Activated CD4-positive, alpha-beta memory T cell treated with anti-CD3 and anti-CD28 coated beads for 36 hours (primary cell): ENCODE measurements around the gene RPL37A. TPM values are rescaled to one million over a fixed set of nuclear protein-coding genes. Genes with fewer than 3 reads are reported as not detected.

ENCODE experiments used
- CTCF ChIA-PET: fragments of 350-600 bp; sonication (Branson Sonifier 250); formaldehyde crosslinking; loops from one replicate; lab custom pipeline; 2021; ENCODE audit warnings: antibody characterized with exemption, inconsistent platforms; lab: Charles Lee
- POLR2A ChIA-PET: fragments of 350-600 bp; sonication (Branson Sonifier 250); formaldehyde crosslinking; loops from one replicate; lab custom pipeline; 2021; ENCODE audit warnings: antibody characterized with exemption; lab: Charles Lee
- DNase-seq: peaks from one replicate; pipeline ENCODE4 v3.0.0-alpha.2; 2020
- H3K27ac Mint-ChIP-seq: one replicate; pipeline ENCODE4 v1.8.0; 2021; ENCODE audit warnings: mixed read lengths
- H3K27me3 Mint-ChIP-seq: one replicate; pipeline ENCODE4 v1.8.0; 2021; ENCODE audit warnings: mixed read lengths
- H3K36me3 Mint-ChIP-seq: one replicate; pipeline ENCODE4 v1.8.0; 2021; ENCODE audit warnings: mixed read lengths
- H3K4me1 Mint-ChIP-seq: one replicate; pipeline ENCODE4 v1.8.0; 2021; ENCODE audit warnings: low read depth, mixed read lengths
- H3K4me3 Mint-ChIP-seq: one replicate; pipeline ENCODE4 v1.8.0; 2021; ENCODE audit warnings: mild to moderate bottlenecking, mixed read lengths
- H3K9me3 Mint-ChIP-seq: one replicate; pipeline ENCODE4 v1.8.0; 2021; ENCODE audit warnings: mixed read lengths
- intact Hi-C: fragments of 100-400 bp; cut with micrococcal nuclease; formaldehyde crosslinking; loops from one replicate; pipeline ENCODE4 v1.15.1; 2023
- total RNA-seq, 2 experiments: library from RNA; stranded (reverse); gene quantifications; one replicate each; pipeline ENCODE4 v1.2.3, GENCODE V29; 2021

RPL37A gene
- total RNA-seq, 2 experiments from 2014 or later = 4,165 to 4,237 TPM

GRCh38 chr2:216475767-216476166 lies 22.9 kb upstream of the RPL37A start:
- DNase-seq = no peak
- Mint-ChIP-seq H3K27me3 (no peaks in the 10 kb centered on the region), H3K36me3 (peaks cover 20% of the 10 kb centered on the region), H3K4me3 (no peak overlapping the region), H3K27ac (no peak overlapping the region), H3K9me3 (no peaks in the 10 kb centered on the region), H3K4me1 (peaks cover 15% of the 10 kb centered on the region)
- ChIA-PET CTCF (no interaction called here), POLR2A (interaction anchor here (1.4 kb wide), 1 partner anchor 23 kb away, joined by 4 read pairs; the partner anchor contains the start of gene RPL37A)
- intact Hi-C loops = loop anchor here (5.0 kb wide), 1 partner anchor 63 kb away; the partner anchor contains the start of gene SMARCAL1

DNA sequence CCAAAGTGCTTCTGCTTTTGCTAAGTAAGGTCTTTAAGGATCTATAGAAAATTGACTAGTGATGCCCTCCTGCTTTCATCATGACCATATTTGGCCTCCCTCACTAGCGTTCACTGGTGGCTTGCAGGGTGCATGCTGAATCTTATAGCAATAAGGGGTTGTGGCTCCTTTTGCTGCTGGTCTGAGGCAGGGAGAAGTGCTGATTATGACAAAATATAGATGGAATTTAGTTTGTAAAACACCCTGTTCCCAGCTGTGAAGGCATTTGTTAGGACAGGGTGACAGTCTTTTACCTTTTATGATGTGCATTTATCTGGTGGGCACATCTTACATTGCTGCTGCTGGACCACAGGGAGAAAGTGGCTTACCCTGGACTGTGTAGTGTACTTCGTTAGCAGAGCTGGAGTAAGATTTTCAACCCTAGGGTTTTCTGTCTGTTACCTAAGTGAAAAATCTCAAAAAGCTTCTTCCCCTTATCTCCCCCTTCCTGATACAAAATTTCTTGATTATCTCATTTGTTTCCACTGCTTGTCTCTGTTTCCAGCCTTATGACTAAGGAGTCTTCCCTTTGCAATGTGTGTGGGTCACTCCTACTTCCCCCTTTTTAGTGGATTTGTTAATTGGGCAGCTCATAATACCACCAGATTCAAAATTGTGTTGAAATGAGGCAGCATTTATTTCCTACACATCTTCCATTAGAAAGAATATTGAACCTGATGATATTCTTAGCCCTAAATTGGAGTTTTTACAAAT lies 21.2 kb upstream of the RPL37A start:
- H3K27ac Mint-ChIP-seq = no peak overlapping the region
- intact Hi-C loops = loop anchor here (1.0 to 5.0 kb wide), 2 partner anchors 21 to 65 kb away; partner anchors contain the start of genes RPL37A and SMARCAL1
- DNase-seq = no peak
- ChIA-PET CTCF (interaction anchor here (1.3 kb wide), 1 partner anchor 1235 kb away, joined by 4 read pairs; no protein-coding TSS in a partner anchor), POLR2A (interaction anchor here (1.6 kb wide), 1 partner anchor 21 kb away, joined by 7 read pairs; the partner anchor contains the start of gene RPL37A)
- H3K4me3 Mint-ChIP-seq = no peak overlapping the region
- no peaks in the 10 kb centered on the region for H3K9me3 Mint-ChIP-seq
- H3K4me1 Mint-ChIP-seq = peaks cover 15% of the 10 kb centered on the region
- H3K36me3 Mint-ChIP-seq = peaks cover 22% of the 10 kb centered on the region
- no peaks in the 10 kb centered on the region for H3K27me3 Mint-ChIP-seq

DNA sequence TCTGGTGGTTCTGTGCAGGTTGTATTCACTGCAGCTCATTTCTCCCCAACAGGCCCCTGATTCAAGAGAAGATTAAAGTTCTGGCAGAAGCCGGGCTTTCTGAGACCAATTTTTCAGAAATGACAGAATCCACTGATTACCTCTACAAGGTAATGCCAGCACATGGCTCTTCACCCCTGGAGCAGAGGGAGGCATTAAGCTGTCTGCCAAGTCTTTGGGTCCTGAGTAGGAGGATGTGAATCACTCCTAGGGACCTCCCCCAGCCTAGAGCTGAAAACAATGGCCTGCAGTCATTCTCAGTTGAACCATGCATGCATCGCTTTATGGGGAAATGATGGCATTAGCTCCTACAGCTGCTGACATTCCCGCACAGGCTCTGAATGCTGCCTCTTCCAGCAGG lies 20.5 kb upstream of the RPL37A start:
- H3K27ac Mint-ChIP-seq = no peak overlapping the region
- peaks cover 25% of the 10 kb centered on the region for H3K36me3 Mint-ChIP-seq
- intact Hi-C loops = loop anchor here (1.0 to 5.0 kb wide), 2 partner anchors 20 to 66 kb away; partner anchors contain the start of genes RPL37A and SMARCAL1

DNA sequence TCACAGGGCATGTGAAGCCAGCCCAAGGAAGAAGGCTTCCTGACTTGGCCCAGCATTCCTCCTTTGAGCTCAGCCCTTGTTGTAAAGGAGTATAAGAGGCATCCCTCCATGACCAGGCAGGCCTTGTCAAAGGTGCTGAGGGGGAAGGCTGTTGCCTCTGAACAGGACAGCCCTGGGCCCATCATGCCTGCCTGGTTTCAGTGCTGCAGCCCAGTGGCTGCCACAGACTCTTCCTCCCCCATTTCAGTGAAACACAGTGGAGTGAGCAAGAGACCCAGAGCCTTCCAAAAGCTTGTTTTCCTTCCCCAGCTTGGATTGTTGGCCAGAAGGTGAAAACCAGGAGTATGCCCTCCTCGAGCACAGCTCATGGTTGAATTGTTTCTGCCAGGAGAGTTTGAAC lies 19.9 kb upstream of the RPL37A start:
- H3K27ac Mint-ChIP-seq = no peak overlapping the region

More for the DNA sequence above, 20.5 kb upstream of the RPL37A start:
- Mint-ChIP-seq H3K9me3 (no peaks in the 10 kb centered on the region), H3K4me1 (peaks cover 15% of the 10 kb centered on the region), H3K27me3 (no peaks in the 10 kb centered on the region), H3K4me3 (no peak overlapping the region)
- POLR2A ChIA-PET = interaction anchor here (1.6 kb wide), 1 partner anchor 20 kb away, joined by 7 read pairs; the partner anchor contains the start of gene RPL37A
- peak; percentile 52 for DNase-seq
- CTCF ChIA-PET = interaction anchor here (0.9 to 1.3 kb wide), 2 partner anchors 75 to 1235 kb away, joined by 4 to 5 read pairs; no protein-coding TSS in a partner anchor

GRCh38 chr2:216480221-216480620 lies 18.4 kb upstream of the RPL37A start:
- peaks cover 9% of the 10 kb centered on the region for H3K4me1 Mint-ChIP-seq
- intact Hi-C loops = no loop called here
- H3K9me3 Mint-ChIP-seq = no peaks in the 10 kb centered on the region
- H3K27me3 Mint-ChIP-seq = no peaks in the 10 kb centered on the region
- H3K4me3 Mint-ChIP-seq = no peak overlapping the region
- no peak for DNase-seq
- H3K27ac Mint-ChIP-seq = no peak overlapping the region
- CTCF ChIA-PET = no interaction called here
- POLR2A ChIA-PET = no interaction called here
- peaks cover 23% of the 10 kb centered on the region for H3K36me3 Mint-ChIP-seq

More for the DNA sequence above, 19.9 kb upstream of the RPL37A start:
- Mint-ChIP-seq H3K27me3 (no peaks in the 10 kb centered on the region), H3K4me1 (peaks cover 15% of the 10 kb centered on the region), H3K4me3 (no peak overlapping the region), H3K36me3 (peaks cover 25% of the 10 kb centered on the region), H3K9me3 (no peaks in the 10 kb centered on the region)
- no peak for DNase-seq
- intact Hi-C loops = loop anchor here (1.0 to 5.0 kb wide), 2 partner anchors 20 to 66 kb away; partner anchors contain the start of genes RPL37A and SMARCAL1
- POLR2A ChIA-PET = interaction anchor here (1.6 kb wide), 1 partner anchor 20 kb away, joined by 7 read pairs; the partner anchor contains the start of gene RPL37A
- CTCF ChIA-PET = interaction anchor here (0.9 kb wide), 1 partner anchor 76 kb away, joined by 5 read pairs; no protein-coding TSS in a partner anchor

DNA sequence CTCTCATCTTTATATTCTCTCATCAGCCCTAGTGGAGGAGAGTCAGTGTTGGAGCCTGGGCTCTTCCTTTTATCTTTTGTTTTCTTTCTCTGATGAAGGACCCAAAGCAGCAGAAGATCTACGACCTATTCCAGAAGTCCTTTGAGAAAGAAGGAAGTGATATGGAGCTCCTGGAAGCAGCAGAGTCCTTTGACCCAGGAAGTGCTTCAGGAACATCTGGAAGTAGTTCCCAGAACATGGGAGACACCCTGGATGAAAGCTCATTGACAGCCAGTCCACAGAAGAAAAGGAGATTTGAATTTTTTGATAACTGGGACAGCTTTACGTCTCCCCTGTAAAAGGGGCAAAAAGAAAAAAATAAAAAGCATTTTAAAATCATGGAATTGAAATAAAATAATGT lies 16.0 kb upstream of the RPL37A start:
- Mint-ChIP-seq H3K27me3 (no peaks in the 10 kb centered on the region), H3K4me1 (peaks cover 2% of the 10 kb centered on the region), H3K36me3 (peaks cover 17% of the 10 kb centered on the region), H3K9me3 (no peaks in the 10 kb centered on the region), H3K4me3 (no peak overlapping the region), H3K27ac (no peak overlapping the region)
- CTCF ChIA-PET = no interaction called here
- DNase-seq = no peak
- POLR2A ChIA-PET = no interaction called here
- intact Hi-C loops = no loop called here

DNA sequence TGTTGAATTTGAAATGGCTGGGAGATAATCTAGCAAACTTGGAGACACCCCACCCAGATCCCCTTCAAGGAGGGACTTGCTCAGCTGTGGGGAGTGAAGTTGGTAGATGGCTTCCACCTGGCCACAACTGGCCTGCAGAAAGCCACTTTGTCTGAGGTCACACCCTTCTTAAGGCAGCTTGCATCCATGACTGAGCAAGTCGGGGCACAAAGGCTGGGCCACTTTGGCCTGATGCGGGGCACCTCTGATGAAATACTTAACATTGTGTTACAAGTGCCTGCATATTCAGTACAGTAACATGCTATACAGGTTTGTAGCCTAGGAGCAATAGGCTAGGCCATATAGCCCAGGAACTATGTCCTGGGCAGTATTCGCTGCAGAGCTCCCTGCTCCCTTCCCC lies 13.4 kb upstream of the RPL37A start:
- peaks cover 11% of the 10 kb centered on the region for H3K36me3 Mint-ChIP-seq
- H3K4me1 Mint-ChIP-seq = no peaks in the 10 kb centered on the region
- no peak overlapping the region for H3K4me3 Mint-ChIP-seq
- no peak overlapping the region for H3K27ac Mint-ChIP-seq
- intact Hi-C loops = no loop called here
- CTCF ChIA-PET = no interaction called here
- H3K27me3 Mint-ChIP-seq = no peaks in the 10 kb centered on the region
- POLR2A ChIA-PET = no interaction called here
- no peaks in the 10 kb centered on the region for H3K9me3 Mint-ChIP-seq
- DNase-seq = no peak

DNA sequence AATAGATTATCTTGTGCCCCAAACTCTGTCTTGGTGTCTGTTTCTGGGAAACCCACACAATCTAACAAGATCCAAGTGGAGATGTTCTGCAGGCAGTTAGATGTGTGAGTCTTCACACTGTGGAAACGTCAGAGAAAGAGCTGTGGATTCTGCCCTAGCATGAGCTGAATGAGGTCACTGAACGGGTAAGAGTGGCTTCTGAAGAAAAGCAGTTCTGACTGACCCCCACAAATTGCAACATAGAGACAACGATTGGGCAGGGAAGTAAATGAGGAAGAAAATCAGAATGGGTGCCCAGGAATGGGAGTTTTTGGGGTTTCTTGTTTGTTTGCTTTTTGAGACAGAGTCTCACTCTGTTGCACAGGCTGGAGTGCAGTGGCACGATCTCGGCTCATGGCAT lies 12.9 kb upstream of the RPL37A start:
- Mint-ChIP-seq H3K4me1 (no peaks in the 10 kb centered on the region), H3K27me3 (no peaks in the 10 kb centered on the region), H3K9me3 (no peaks in the 10 kb centered on the region), H3K36me3 (peaks cover 9% of the 10 kb centered on the region), H3K27ac (no peak overlapping the region), H3K4me3 (no peak overlapping the region)
- CTCF ChIA-PET = no interaction called here
- POLR2A ChIA-PET = no interaction called here
- no peak for DNase-seq
- intact Hi-C loops = no loop called here

- DNase-seq = no peak
- CTCF ChIA-PET = no interaction called here
- Mint-ChIP-seq H3K27me3 (no peaks in the 10 kb centered on the region), H3K9me3 (no peaks in the 10 kb centered on the region), H3K36me3 (peaks cover 7% of the 10 kb centered on the region), H3K4me1 (no peaks in the 10 kb centered on the region), H3K27ac (no peak overlapping the region), H3K4me3 (no peak overlapping the region)
- intact Hi-C loops = no loop called here
- POLR2A ChIA-PET = no interaction called here
These were observed 12.4 kb upstream of the RPL37A start for GRCh38 chr2:216486271-216486670.

DNA sequence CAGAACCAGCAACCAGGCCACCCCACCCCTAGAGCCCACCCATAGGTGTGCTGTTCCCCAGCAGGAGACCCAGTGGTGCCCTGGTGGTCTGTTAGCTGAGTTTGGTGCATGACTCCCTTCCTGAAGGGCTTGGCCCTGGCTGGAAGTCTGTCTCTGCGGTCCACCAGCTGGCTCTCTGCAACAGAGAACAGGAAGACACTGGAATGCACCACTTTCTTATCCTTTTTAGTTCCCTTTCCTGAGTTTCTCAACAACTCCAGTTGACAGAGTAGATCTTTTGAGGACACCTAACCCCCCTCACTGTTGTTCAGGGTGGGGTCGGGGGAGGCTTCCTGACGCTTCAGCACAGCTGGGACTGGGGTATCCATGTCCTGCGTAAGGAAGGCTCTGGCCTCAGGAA lies 11.9 kb upstream of the RPL37A start:
- ChIA-PET POLR2A (no interaction called here), CTCF (no interaction called here)
- no peak overlapping the region for H3K27ac Mint-ChIP-seq
- H3K27me3 Mint-ChIP-seq = no peaks in the 10 kb centered on the region
- peaks cover 6% of the 10 kb centered on the region for H3K36me3 Mint-ChIP-seq
- intact Hi-C loops = no loop called here
- no peaks in the 10 kb centered on the region for H3K4me1 Mint-ChIP-seq
- H3K9me3 Mint-ChIP-seq = no peaks in the 10 kb centered on the region
- no peak overlapping the region for H3K4me3 Mint-ChIP-seq
- no peak for DNase-seq

DNA sequence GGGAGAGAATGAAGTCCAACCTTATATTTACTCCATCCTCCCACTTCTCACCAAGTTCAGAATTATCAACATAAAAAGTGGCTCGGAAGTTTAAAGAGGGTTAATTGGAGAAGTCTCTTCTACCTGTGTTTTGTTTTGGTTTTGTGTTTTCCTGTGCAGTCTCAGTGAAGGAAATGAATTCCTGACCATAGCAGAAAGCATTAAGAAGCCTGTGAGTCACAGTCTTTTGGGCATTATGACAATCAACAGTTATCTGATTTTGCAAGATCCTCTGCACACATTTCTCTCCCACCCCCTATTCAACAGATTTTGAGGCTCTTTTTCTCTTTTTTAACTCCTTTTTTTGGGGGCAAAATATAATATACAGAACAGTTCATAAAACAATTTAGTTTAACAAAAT lies 8.6 kb upstream of the RPL37A start:
- DNase-seq = no peak
- Mint-ChIP-seq H3K36me3 (no peaks in the 10 kb centered on the region), H3K4me1 (no peaks in the 10 kb centered on the region), H3K9me3 (no peaks in the 10 kb centered on the region), H3K4me3 (no peak overlapping the region), H3K27me3 (no peaks in the 10 kb centered on the region), H3K27ac (no peak overlapping the region)
- ChIA-PET CTCF (no interaction called here), POLR2A (no interaction called here)
- intact Hi-C loops = no loop called here

DNA sequence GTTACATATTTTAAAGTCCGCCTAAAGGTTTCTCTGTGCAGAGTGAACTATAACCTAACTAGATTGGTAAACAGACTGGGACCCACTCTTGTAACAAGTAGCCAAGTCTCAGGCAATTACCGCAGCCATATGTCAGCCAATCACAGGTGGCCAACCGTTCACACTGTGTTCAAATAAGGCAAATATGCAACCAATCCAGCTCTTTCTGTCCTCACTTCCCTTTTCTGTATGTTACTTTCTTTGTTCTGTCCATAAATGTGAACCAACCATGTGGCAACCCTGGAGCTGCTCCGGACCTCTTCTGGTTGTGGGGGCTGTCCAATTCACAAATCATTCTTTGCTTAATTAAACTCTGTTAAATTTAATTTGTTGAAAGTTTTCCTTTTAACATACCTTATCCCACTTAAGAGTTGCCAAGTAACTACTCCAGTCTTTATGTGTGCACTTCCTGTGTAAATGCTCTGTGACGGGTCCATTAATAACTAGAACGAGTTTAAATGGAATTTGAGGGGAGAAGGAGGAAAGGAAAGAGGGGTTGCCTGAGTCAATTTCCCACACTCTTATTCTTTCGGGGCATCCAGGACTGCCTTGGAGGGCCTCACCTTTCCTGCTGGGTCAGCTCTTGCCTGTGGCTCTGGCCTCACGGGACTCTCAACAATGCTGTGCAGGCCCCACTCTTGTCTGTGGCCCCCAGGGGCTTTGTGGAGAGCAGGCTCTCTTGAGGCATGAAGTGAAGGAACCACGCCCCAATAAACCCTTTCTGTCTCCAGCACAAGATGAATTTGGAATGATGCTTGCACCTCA lies 6.6 kb upstream of the RPL37A start:
- Mint-ChIP-seq H3K9me3 (no peaks in the 10 kb centered on the region), H3K27me3 (no peaks in the 10 kb centered on the region), H3K36me3 (no peaks in the 10 kb centered on the region), H3K4me1 (no peaks in the 10 kb centered on the region), H3K27ac (no peak overlapping the region), H3K4me3 (no peak overlapping the region)
- ChIA-PET CTCF (no interaction called here), POLR2A (interaction anchor here (0.6 kb wide), 1 partner anchor 26 kb away, joined by 3 read pairs; no protein-coding TSS in a partner anchor)
- DNase-seq = no peak
- intact Hi-C loops = no loop called here
